Measurements from ENCODE around the gene IDH2.

The IDH2 gene

GRCh38 chr15:90101969-90102890 is at the start of gene IDH2:
Gene IDH2, minus strand, starts transcription at chr15:90102468. Its CDS starts 78 bp downstream, at chr15:90102390.
- POLR2A ChIA-PET = interaction anchor here (0.7 to 1.4 kb wide), 13 partner anchors 8 to 204 kb away, joined by 3 to 6 read pairs (median 3); partner anchors contain the start of genes ARPIN, CIB1, GDPGP1 and SEMA4B
- Histone ChIP-seq H3K4me1 (ENCODE audit: control insufficient read depth, insufficient read depth, low read length) (peaks cover 9% of the 10 kb centered on the region), H3K27ac (ENCODE audit: extremely low read depth, low read depth, low read length) (peak within 1 kb of the TSS; percentile 92; the same call in 1 of the 2 replicates)
- TF ChIP-seq ZNF146 (tag by site-specific recombination; IDR thresholded peaks at IDR 0.05) = no peak
- no peak for TF ChIP-seq FEZF1 (tag by site-specific recombination; IDR thresholded peaks at IDR 0.05)
- TF ChIP-seq ZNF701 (tag by site-specific recombination; IDR thresholded peaks at IDR 0.05) = no peak
- TF ChIP-seq ZBTB20 (tag by site-specific recombination; IDR thresholded peaks at IDR 0.05) = peak; percentile 32; the same call in 1 of the 2 replicates
- no peak for TF ChIP-seq ZNF830 (tag by site-specific recombination; IDR thresholded peaks at IDR 0.05; ENCODE audit: low read depth)
- no peak for TF ChIP-seq HOXC10 (CRISPR knock-in tag; IDR thresholded peaks at IDR 0.05)
- no peak for TF ChIP-seq ZNF169 (tag by site-specific recombination; IDR thresholded peaks at IDR 0.05)
- no peak for TF ChIP-seq ZNF510 (tag by site-specific recombination; IDR thresholded peaks at IDR 0.05; ENCODE audit: insufficient replicate concordance)
- no peak for TF ChIP-seq ZNF10 (tag by site-specific recombination; IDR thresholded peaks at IDR 0.05)
- TF ChIP-seq PRDM10 (tag by site-specific recombination; IDR thresholded peaks at IDR 0.05) = no peak
- TF ChIP-seq ZEB2 (tag by site-specific recombination; IDR thresholded peaks at IDR 0.05) = no peak
- 0 out of 2 replicates have a peak, but pooled peaks have one; percentile 28 for TF ChIP-seq ZFP37 (tag by site-specific recombination; IDR thresholded peaks at IDR 0.05)
- no peak for TF ChIP-seq MZF1 (tag by site-specific recombination; IDR thresholded peaks at IDR 0.05; ENCODE audit: borderline replicate concordance)
- peak; percentile 67; the same call in 1 of the 2 replicates for TF ChIP-seq MEIS1 (CRISPR knock-in tag; IDR thresholded peaks at IDR 0.05; ENCODE audit: borderline replicate concordance)
- TF ChIP-seq SCRT2 (tag by site-specific recombination; IDR thresholded peaks at IDR 0.05) = peak; percentile 81
- TF ChIP-seq ZNF677 (tag by site-specific recombination; IDR thresholded peaks at IDR 0.05) = no peak
- TF ChIP-seq ZNF488 (tag by site-specific recombination; IDR thresholded peaks at IDR 0.05) = no peak
- TF ChIP-seq ZBTB11 (tag by site-specific recombination; conservative IDR thresholded peaks at IDR 0.05; ENCODE audit: low read depth) = no peak; the same call in 1 of the 2 replicates
- no peak for TF ChIP-seq ZBTB21 (tag by site-specific recombination; IDR thresholded peaks at IDR 0.05)
- peak; percentile 32; the same call in 1 of the 2 replicates for TF ChIP-seq ZIC2 (tag by site-specific recombination; IDR thresholded peaks at IDR 0.05)
- TF ChIP-seq KLF8 (tag by site-specific recombination; IDR thresholded peaks at IDR 0.05) = peak; percentile 48; the same call in 1 of the 2 replicates
- TF ChIP-seq INSM2 (tag by site-specific recombination; IDR thresholded peaks at IDR 0.05) = no peak
- peak; percentile 68; the same call in 1 of the 2 replicates for TF ChIP-seq ZBTB17 (tag by site-specific recombination; IDR thresholded peaks at IDR 0.05)
- TF ChIP-seq ZNF670 (tag by site-specific recombination; IDR thresholded peaks at IDR 0.05; ENCODE audit: low read depth) = no peak
- no peak for TF ChIP-seq ZBTB49 (tag by site-specific recombination; IDR thresholded peaks at IDR 0.05; ENCODE audit: low read depth)

More at GRCh38 chr15:90101969-90102890, at the start of gene IDH2:
- H3K9me3 ChIP-seq (ENCODE audit: control insufficient read depth, insufficient read depth, low read depth, low read length) = no peaks in the 10 kb centered on the region
- H3K4me3 ChIP-seq (ENCODE audit: low read depth, low read length) = peak within 1 kb of the TSS; percentile 71
- CTCF ChIA-PET = interaction anchor here (1.1 to 3.7 kb wide), 3 partner anchors 13 to 130 kb away, joined by 4 to 14 read pairs (median 8); no protein-coding TSS in a partner anchor
- H3K36me3 ChIP-seq (ENCODE audit: control insufficient read depth in 2 of 2, insufficient read depth in 1 of 2, low read length in 2 of 2) = no peaks in the 10 kb centered on the region
